Astrocyte of the hippocampus (primary cell): Measurements from ENCODE around the gene MYO16.

Experiments
- DNase-seq: peaks from one replicate; pipeline ENCODE4 v3.0.0; 2011; ENCODE audit warnings: low read depth, low spot score

Gene MYO16

GRCh38 chr13:108629181-108629752 is at the start of gene MYO16:
MYO16 (plus strand) TSS chr13:108629611; CDS start chr13:108629845, 234 bp downstream.
- peak; percentile 3 for DNase-seq

GRCh38 chr13:108586826-108587225 is 42.6 kb upstream of the MYO16 start:
- DNase-seq, result no peak

GRCh38 chr13:108588516-108588915 is 40.9 kb upstream of the MYO16 start:
- no peak for DNase-seq

- no peak for DNase-seq
These were observed 35.3 kb upstream of the MYO16 start for GRCh38 chr13:108594153-108594552.

- peak; percentile 54 for DNase-seq
These were observed 33.8 kb upstream of the MYO16 start for GRCh38 chr13:108595436-108596274.

- peak; percentile 5 for DNase-seq
These were observed 31.5 kb upstream of the MYO16 start for GRCh38 chr13:108597943-108598342.

GRCh38 chr13:108606424-108606823 is 23.0 kb upstream of the MYO16 start:
- no peak for DNase-seq

GRCh38 chr13:108609353-108609752 is 20.1 kb upstream of the MYO16 start:
- DNase-seq, result peak; percentile 42

GRCh38 chr13:108610507-108610906 is 18.9 kb upstream of the MYO16 start:
- DNase-seq, result no peak

GRCh38 chr13:108615241-108615640 is 14.2 kb upstream of the MYO16 start:
- DNase-seq, result no peak

GRCh38 chr13:108618233-108618632 is 11.2 kb upstream of the MYO16 start:
- no peak for DNase-seq

- DNase-seq, result no peak
These were observed 7.9 kb upstream of the MYO16 start for GRCh38 chr13:108621462-108621861.

GRCh38 chr13:108624108-108624507 is 5.3 kb upstream of the MYO16 start:
- DNase-seq, result no peak

- DNase-seq, result no peak
These were observed 4.4 kb upstream of the MYO16 start for GRCh38 chr13:108624979-108625378.

- no peak for DNase-seq
These were observed 577 bp downstream of the MYO16 start for GRCh38 chr13:108629988-108630387.

- DNase-seq, result no peak
These were observed 3.3 kb downstream of the MYO16 start for GRCh38 chr13:108632649-108633167.

- DNase-seq, result no peak
These were observed 9.5 kb downstream of the MYO16 start for GRCh38 chr13:108638901-108639300.

GRCh38 chr13:108643646-108644353 is 14.4 kb downstream of the MYO16 start:
- DNase-seq, result no peak

GRCh38 chr13:108645376-108645775 is 16.0 kb downstream of the MYO16 start:
- no peak for DNase-seq

- DNase-seq, result no peak
These were observed 20.9 kb downstream of the MYO16 start for GRCh38 chr13:108650271-108650670.

GRCh38 chr13:108656742-108657141 is 27.3 kb downstream of the MYO16 start:
- no peak for DNase-seq

- no peak for DNase-seq
These were observed 28.1 kb downstream of the MYO16 start for GRCh38 chr13:108657519-108657918.
